GM18499 (cell line): ENCODE measurements around the gene CMC2.

ENCODE experiments used
- ATAC-seq: cut with Tn5 transposase; IDR thresholded peaks from one replicate; pipeline ENCODE4 v1.9.1; 2021; ENCODE audit warnings: moderate number of reproducible peaks; ENCODE audit not compliant: insufficient read depth, unreplicated experiment

CMC2 gene

DNA sequence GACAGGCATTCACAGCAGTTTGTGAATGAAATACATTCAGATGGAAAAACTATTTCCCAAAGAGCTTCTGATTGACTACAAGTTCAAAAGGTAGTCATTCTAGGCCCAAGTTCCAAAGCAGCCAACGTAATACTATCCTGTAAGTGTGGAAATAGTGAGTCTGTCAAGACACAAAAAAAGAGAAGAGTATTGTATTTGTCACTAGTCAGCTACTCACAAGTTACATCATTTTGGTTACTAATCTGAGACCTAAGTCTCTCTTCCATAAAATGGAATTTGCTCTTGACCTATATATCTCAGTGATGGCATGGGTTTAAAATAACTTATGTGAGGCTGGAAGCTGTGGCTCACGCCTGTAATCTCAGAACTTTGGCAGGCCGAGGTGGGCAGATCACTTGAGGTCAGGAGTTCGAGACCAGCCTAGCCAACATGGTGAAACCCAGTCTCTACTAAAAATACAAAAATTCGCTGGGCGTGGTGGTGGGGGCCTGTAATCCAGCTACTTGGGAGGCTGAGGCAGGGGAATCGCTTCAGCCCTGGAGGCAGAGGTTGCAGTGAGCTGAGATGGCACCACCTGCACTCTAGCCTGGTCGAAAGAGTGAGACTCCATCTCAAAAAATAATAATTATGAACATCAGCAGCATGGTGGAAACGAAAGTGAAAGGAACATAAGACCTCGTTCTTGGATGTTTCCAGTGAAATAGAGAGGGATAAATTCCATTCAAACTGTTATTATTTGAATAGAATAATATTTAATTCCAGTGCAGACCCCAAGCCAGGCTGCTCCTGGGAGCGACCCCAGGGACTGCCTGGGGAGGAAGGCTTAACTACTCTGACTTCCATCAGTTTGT is 2.9 kb downstream of the CMC2 start:
- ATAC-seq, result no peak

DNA sequence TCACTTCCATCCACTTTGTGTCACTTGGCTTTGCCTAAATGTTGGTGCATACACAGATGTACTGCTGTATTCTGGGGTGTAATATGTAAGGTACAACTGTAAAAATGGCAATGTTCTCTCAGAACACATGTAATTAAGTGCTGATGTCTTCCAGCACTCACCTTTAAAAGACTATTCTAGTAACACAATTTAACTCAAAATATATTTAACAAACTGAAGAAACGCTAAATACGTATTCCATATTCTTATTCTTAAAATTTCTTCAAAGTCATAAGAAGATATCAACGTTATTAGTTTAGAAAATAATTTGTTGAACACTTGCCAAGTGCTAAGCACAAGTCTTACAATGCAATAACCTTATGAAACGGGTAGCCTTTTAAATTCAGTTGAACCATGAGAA is 3.6 kb downstream of the CMC2 start:
- no peak for ATAC-seq

DNA sequence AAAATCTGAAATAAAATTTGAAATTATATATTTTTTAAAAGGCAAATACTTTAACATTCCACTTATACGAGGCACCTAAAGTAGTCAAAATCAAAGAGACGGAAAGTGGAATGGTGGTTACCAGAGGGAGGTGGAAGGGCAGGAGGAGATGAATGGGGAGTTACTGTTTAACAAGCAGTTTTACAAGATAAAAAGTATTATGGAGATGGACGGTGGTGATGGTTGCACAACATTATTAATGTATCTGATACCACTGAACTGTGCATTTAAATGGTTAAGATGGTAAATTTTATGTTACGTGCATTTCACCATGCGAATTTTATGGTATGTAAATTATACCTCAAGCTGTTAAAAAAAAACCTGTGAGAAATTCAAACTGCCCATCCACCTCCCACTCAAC is 5.4 kb downstream of the CMC2 start:
- ATAC-seq, result no peak

DNA sequence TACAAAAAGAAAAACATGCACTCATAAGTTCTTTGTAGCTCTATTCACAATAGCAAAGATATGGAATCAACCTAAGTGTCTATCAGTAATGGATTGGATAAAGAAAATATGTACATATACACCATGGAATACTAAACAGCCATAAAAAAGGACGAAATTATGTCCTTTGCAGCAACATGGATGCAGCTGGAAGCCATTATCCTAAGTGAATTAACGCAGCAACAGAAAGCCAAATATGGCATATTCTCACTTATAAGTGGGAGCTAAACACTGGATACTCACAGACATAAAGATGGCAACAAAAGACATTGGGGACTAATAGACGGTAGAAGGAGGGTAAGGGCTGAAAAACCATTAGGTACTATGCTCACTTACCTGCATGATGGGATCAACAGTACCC is 5.8 kb downstream of the CMC2 start:
- ATAC-seq, result no peak

DNA sequence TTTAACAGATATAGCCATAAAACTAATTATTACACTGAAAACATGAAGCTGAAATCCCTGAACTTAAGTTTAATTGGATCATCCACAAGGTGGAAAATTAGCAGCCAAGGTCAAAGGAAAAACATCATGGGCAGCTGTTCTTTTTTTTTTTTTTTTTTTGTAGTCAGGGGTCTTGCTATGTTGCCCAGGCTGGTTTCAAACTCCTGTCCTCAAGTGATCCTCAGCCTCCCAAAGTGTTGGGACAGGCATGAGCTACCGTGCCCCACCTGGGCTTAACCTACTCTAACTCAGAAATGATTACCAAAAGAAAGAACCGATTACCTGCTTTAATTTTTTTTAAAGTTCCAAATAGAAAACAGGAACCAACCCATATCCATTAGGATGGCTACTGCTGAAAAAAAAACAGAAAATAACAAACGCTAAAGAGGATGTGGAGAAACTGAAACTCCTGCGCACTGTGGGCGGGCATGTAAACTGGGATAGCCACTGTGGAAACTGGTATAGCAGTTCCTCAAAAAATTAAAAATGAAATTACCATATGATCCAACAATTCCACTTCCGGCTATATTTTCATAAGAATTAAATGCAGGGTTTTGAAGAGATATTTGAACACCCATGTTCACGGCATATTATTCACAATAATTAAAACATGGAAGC is 8.6 kb downstream of the CMC2 start:
- no peak for ATAC-seq

DNA sequence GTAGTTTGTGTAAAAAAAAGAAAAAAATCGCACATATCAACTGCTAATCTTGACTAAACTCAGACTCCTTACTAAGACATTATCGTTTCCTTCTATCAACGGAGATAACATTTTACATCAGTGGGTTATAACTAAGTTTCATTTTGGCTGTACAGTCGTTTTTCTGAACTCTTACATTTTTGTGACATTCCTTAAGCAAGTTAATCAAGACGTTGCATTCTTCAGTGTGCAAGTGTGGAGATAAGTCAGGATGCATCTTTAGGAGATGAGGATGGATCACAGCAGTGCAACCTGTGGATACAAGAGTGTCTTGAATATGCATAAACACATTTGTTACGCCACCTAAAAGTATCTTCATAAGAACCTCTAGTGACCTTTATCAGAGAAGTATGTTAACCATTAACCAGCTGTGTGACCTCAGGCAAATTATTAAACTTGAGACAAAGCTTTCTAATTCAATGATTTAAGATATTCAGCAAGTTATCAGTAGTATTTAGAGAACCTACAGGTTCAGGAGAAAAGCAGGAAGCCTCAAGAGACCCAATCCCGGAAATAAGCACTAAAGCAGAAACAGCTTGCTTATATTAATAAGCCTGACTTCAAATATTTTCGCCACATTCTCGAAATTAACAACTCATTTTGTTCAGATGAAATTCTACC is 9.4 kb downstream of the CMC2 start:
- ATAC-seq, result no peak

DNA sequence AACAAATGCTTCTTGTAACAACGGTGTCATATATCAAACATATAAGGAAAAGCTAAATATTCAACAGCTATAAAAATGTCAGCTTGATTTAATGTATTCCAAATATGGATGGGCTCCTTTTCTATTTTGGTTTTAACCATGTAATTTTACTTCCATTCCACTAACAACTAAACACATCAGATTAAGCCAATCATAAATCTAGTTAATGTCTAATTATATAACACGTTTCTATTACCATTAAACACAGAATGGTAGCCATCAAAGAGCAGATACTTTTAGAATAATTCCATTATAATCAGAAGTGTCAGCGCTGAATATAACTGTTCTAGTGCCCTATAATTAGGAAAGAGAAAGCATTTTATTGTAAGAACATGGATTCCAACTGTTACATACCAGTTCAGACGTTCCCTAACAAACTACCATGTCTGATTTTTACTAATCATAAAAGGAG is 10.0 kb downstream of the CMC2 start:
- ATAC-seq, result no peak

DNA sequence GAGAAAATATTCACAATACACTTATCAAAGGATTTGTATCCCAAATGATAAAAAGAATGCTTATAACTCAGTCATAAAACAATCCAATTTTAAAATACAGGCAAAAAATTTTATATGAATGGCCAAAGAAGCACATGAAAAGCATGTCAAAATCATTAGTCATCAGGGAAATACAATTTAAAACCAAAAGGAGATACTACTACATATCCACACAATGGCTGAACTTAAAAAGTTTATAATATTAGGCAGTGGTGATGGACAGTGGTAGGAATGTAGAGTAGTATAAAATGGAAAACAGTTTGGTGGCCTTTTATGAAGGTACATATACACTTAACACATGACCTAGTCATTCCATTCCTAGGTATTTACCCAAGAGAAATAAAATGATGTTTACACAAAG is 12.2 kb downstream of the CMC2 start:
- ATAC-seq, result no peak

DNA sequence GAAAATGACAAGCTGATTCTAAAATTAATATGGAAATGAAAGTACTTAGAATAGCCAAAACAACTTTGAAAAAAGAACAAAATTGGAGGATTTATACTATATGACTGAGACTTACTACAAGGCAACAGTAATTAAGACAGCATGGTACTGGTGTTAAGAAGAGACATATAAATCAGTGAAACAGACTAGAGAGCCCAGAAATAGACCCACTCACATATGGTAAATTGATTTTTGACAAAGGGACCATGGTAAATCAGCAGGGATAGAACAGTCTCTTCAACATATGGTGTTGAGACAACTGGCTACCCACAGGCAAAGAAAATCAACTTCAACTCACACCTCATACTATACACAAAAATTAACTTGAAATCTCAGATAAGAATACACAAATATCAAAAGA is 12.9 kb downstream of the CMC2 start:
- ATAC-seq, result no peak

DNA sequence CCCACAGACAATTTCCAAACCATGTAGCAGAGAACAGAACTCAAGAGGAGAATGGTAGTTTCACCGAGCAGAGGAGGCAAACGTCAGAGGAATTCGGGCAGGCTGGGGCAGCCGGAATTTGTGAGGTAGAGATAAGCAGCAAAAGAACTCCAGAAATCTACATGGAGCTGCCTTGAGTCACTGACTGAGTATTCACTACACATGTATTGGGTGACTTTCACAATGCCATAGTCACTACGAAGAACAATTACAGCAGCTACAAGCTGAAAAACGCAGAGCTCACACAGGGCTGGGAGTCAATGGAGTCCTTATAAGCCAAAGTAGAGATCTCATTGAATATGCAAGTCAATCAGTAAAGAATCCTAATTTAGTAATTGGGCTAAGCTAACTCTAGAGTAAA is 13.4 kb downstream of the CMC2 start:
- ATAC-seq, result no peak

DNA sequence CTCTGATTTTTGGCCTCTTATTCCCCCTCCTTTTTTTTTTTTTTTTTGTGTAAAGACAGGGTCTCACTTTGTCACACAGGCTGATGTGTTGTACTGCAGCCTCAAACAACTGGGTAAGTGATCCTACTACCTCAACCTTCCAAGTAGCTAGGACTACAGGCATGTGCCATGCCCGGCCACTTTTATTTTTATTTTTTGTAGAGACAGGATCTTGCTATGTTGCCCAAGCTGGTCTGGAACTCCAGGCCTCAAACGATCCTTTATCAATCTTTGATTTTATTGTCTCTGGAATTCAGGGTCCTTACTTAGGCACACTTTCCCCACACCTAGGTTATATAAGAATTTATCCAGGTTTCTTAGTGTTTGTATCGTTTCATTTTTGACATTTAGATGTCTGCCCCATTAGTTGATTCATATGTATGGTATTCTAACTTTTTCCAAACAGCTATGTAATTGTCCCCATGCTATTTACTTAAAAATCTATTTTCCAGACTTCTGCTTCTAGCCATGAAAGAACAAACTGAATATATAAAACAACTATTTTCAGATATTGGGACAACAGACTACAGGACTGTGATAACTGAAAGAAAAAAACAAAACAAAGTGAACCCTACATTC is 13.9 kb downstream of the CMC2 start:
- no peak for ATAC-seq

DNA sequence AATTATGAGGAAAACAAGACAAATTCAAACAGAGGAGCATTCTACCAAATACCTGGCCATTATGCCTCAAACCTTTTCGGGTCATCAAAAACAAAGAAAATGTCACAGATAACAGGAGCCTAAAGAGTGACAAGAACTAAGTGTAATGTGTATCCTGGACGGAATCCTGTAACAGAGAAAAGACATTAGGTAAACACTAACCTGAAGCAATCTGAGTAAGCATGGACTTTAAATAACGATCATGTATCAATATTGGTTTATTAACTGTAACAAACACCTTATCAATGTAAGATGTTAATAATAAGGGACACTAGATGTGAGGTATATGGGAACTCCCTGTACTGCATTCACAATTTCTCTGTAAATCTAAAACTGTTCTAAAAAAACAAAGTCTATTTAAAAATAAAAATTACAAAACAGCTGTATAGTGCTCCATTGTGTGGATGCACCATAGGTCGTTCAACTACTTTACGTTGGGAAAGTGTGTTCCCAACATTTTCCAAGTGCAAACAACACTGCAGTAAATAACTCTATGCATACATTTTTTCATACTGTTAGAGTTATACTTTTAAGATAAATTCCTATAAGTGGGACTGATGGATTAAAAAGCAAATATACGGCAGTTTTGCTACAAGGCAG is 14.8 kb downstream of the CMC2 start:
- ATAC-seq, result no peak

DNA sequence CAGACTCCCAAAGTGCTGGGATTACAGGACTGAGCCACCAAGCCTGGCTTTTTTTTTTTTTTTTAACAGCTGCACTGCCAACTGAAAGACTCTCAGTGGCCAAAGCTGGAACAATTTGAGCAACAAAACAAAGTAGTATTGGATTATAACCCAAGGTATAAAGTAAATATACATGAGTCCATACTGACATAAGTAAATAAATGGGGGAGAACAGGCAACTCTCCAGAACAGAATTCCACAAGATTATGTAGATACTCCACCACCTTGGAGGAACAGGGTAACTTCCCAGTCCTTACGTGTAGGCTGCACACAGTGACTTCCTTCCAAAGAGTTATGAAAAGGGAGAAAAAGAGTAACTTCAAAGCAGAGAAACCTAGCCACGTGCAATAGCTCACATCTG is 15.7 kb downstream of the CMC2 start:
- no peak for ATAC-seq

DNA sequence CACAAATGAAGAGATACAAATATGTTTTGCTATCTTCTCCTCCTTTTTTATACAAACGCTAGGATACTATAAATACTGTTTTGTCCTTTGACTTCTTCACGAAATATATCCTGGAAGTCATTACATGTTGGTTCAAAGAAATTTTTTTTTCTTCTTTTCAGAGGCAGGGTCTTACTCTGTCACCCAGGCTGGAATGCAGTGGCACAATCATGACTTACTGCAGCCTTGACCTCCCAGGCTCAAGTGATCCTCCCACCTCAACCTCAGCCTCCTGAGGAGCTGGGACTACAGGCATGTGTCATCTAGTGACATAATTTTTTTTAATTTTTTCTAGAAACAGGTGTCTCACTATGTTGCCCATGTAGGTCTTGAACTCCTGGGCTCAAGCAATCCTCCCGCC is 16.1 kb downstream of the CMC2 start:
- ATAC-seq, result no peak

DNA sequence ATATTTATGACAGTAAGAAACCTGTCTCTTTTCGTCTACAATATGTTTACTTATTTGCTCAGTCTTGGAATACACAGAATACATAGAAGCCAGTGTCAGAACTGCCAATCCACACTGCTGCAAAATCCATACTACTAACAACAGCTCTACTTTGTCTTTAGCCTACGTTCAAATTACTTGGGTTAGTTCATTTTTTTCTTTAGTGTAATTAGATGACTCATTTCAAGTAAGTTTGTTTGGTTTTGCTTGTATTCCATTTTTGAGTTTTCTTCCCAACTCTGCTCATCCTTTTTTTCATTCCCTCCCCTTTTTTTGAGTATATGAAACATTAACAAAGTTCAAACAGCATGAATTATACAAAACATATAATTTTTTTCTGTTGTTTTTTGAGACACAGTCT is 16.9 kb downstream of the CMC2 start:
- no peak for ATAC-seq

DNA sequence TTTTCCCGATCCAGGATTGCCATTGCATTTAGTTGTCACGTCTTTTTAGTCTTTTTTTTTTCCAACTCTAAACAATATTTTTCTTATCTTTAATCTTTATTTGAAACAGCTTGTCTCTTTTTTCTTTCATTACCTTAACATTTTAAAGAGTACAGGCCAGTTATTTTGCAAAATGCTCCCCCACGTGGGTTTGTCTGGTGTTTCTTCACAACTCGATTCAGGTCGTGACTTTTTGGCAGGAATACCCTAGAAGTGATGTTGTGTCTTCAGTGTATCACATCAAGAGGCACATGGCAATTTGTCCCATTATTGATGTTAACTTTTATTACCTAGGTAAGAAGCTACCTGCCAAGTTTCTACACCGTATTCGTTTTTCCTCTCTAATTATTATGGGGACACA is 17.9 kb downstream of the CMC2 start:
- ATAC-seq, result no peak

DNA sequence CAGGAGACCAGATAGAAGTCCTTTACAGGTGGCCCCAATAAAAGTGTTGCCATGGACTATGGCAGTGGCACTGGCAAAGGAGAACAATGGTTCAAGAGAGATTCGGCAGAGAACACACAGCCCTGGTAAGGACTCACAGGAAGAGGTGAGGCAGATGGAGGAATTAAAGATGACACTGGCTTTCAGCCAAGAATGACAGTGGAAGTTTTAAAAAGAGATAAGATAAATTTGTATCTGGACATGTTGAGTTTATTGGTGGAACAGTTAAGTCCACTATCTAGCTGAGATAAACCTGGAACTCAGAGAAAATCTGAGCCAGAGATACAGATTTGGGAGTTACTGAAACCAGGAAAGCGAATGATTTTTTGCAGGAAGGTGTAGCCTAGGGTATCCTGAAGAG is 20.1 kb downstream of the CMC2 start:
- ATAC-seq, result no peak

DNA sequence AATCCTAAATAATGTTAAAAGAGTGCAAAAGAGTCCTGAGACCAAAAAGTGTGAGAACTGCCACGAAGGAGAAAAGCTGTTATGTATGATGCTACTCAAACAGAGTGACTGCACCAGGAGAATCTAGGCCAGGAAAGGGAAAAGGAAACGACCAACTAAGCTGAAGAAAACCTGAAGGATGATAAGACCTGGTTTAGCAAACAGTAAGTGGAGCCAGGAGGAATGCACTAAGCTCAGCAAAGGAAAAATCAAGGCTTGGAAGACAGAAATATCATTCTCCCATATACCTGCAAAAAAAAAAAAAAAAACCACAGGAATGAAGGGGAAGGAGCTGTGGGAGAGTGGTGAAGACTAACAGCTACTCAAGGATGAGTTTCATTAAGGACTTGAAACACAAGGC is 21.1 kb downstream of the CMC2 start:
- no peak for ATAC-seq

DNA sequence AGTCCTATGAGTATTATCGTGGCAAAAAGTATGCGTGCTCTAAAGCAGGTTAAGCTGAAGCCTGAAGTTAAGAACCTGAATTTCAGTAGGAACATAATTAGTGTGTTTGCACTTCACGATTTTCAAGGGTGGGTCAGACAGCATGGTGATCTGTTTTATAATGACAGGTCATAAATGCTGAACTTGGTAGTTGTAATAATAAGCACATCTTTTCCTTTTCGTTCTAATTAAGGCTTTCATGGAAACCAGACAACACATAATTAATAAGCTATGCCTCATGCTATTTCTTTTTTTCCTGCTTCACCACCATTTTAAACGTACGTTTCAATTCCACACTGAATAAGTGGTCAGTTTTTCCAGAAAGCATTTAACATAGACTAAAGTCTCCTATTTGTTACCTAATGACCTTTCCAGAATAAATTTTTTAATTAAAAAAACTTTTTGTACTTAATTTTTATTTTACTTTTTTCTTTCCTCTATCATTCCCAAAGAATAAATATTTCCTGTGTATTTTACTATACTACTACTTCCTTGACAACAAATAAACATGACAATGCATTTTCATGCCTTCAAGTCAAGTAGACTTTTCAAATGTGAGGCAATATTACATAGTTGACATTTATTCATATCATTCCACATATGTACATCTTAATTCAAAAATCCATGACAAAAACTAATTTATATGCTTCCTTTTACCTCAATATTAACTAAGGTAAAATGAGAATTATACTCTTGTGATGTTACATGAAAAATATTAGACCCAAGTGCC is 22.4 kb downstream of the CMC2 start:
- ATAC-seq, result no peak

DNA sequence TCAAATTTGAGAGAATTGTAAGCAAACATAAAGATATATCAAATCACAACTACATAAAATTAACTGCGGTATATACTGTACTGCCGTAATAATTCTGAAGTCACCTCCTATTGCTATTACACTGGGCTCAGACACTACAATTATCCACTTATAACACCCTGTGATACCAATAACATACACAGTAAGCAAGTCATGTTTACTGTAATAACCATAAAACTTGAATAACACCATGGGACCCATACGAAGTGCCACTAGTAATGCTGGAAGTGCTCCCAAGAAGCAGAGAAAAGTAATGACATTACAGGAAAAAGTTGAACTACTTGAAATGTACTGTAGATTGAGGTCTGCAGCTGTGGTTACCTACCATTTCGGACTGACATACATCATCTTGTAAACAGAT is 24.0 kb downstream of the CMC2 start:
- no peak for ATAC-seq
